COR-L47 (cell line): ENCODE results near the gene TAGAP.

ENCODE experiments used
- DNase-seq: peaks from one replicate; lab custom pipeline; 2025; lab: John Stamatoyannopoulos, UW

TAGAP gene

GRCh38 chr6:159071843-159072769, 27.3 kb upstream of the TAGAP start:
- DNase-seq = no peak

GRCh38 chr6:159068904-159069578, 24.2 kb upstream of the TAGAP start:
- no peak for DNase-seq

- no peak for DNase-seq
Observed at GRCh38 chr6:159067334-159067733, 22.5 kb upstream of the TAGAP start.

- no peak for DNase-seq
Observed at GRCh38 chr6:159066483-159066882, 21.7 kb upstream of the TAGAP start.

GRCh38 chr6:159065759-159066329, 21.1 kb upstream of the TAGAP start:
- no peak for DNase-seq

- DNase-seq = no peak
Observed at GRCh38 chr6:159065091-159065490, 20.3 kb upstream of the TAGAP start.

- no peak for DNase-seq
Observed at GRCh38 chr6:159064477-159064876, 19.7 kb upstream of the TAGAP start.

GRCh38 chr6:159063549-159063948, 18.8 kb upstream of the TAGAP start:
- DNase-seq = no peak

GRCh38 chr6:159062976-159063375, 18.2 kb upstream of the TAGAP start:
- no peak for DNase-seq

GRCh38 chr6:159062564-159062945, 17.8 kb upstream of the TAGAP start:
- DNase-seq = no peak

- DNase-seq = no peak
Observed at GRCh38 chr6:159061805-159062563, 17.2 kb upstream of the TAGAP start.

GRCh38 chr6:159061146-159061545, 16.4 kb upstream of the TAGAP start:
- no peak for DNase-seq

- DNase-seq = no peak
Observed at GRCh38 chr6:159059885-159060506, 15.2 kb upstream of the TAGAP start.

GRCh38 chr6:159059141-159059540, 14.3 kb upstream of the TAGAP start:
- DNase-seq = no peak

- DNase-seq = no peak
Observed at GRCh38 chr6:159056899-159057298, 12.1 kb upstream of the TAGAP start.

- no peak for DNase-seq
Observed at GRCh38 chr6:159056432-159056831, 11.6 kb upstream of the TAGAP start.

GRCh38 chr6:159056003-159056402, 11.2 kb upstream of the TAGAP start:
- DNase-seq = no peak

- no peak for DNase-seq
Observed at GRCh38 chr6:159053781-159054398, 9.1 kb upstream of the TAGAP start.

- no peak for DNase-seq
Observed at GRCh38 chr6:159052720-159053119, 7.9 kb upstream of the TAGAP start.

GRCh38 chr6:159047891-159048685, 3.3 kb upstream of the TAGAP start:
- DNase-seq = no peak

- DNase-seq = no peak
Observed at GRCh38 chr6:159045801-159046200, 1.0 kb upstream of the TAGAP start.
